Smooth muscle cell (in vitro differentiated cells): ENCODE results near the gene FRMPD4. TPM values are rescaled to one million over a fixed set of nuclear protein-coding genes. Genes with fewer than 3 reads are reported as not detected.

Experiments used
- DNase-seq: peaks from one replicate; lab custom pipeline; 2025; ENCODE audit not compliant: unreplicated experiment; lab: John Stamatoyannopoulos, UW
- H2AFZ ChIP-seq: fragments of 200-600 bp; sonication (generic); 2 replicates; pipeline ENCODE4 v1.6.0; 2016; ENCODE audit warnings: antibody characterized with exemption, low read depth, mild to moderate bottlenecking
- H3F3A ChIP-seq: fragments of 200-600 bp; sonication (generic); 2 replicates; pipeline ENCODE4 v1.6.0; 2017; ENCODE audit warnings: antibody characterized with exemption, low read depth
- H3K27ac ChIP-seq: fragments of 200-600 bp; sonication (generic); 2 replicates; pipeline ENCODE4 v1.5.1; 2016; ENCODE audit warnings: low read depth, mild to moderate bottlenecking
- H3K27me3 ChIP-seq: fragments of 200-600 bp; sonication (generic); 2 replicates; pipeline ENCODE4 v1.6.1; 2016; ENCODE audit warnings: low read depth, mild to moderate bottlenecking
- H3K36me3 ChIP-seq: fragments of 200-600 bp; sonication (generic); 2 replicates; pipeline ENCODE4 v1.5.1; 2016; ENCODE audit warnings: low read depth
- H3K4me1 ChIP-seq: fragments of 200-600 bp; sonication (generic); 2 replicates; pipeline ENCODE4 v1.5.1; 2016; ENCODE audit warnings: low read depth
- H3K4me2 ChIP-seq: fragments of 200-600 bp; sonication (generic); 2 replicates; pipeline ENCODE4 v1.6.0; 2016; ENCODE audit warnings: mild to moderate bottlenecking
- H3K4me3 ChIP-seq: fragments of 200-600 bp; sonication (generic); 2 replicates; pipeline ENCODE4 v1.5.1; 2016; ENCODE audit warnings: mild to moderate bottlenecking
- H3K79me2 ChIP-seq: fragments of 200-600 bp; sonication (generic); 2 replicates; pipeline ENCODE4 v1.6.0; 2016; ENCODE audit warnings: low read depth, mild to moderate bottlenecking
- H3K9ac ChIP-seq: fragments of 200-600 bp; sonication (generic); 2 replicates; pipeline ENCODE4 v1.6.0; 2016; ENCODE audit warnings: low read depth
- H3K9me3 ChIP-seq: fragments of 200-600 bp; sonication (generic); replicated peaks from 2 replicates; pipeline ENCODE4 v1.5.1; 2016; ENCODE audit warnings: low read depth
- H4K20me1 ChIP-seq: fragments of 200-600 bp; sonication (generic); 2 replicates; pipeline ENCODE4 v1.6.0; 2016; ENCODE audit warnings: low read depth
- CTCF ChIP-seq: fragments of 200-600 bp; sonication (generic); IDR thresholded peaks from 2 replicates; pipeline ENCODE4 v1.5.1; 2017; ENCODE audit warnings: borderline replicate concordance, mild to moderate bottlenecking, antibody characterized with exemption; ENCODE audit not compliant: insufficient read depth, poor library complexity, severe bottlenecking
- WGBS: methylation state at CpG from one replicate; pipeline ENCODE4 v1.1.7; 2016; ENCODE audit warnings: low lambda C conversion rate; 5-methylcytosine and 5-hydroxymethylcytosine counted together
- polyA plus RNA-seq: library from polyadenylated mRNA; unstranded; fragments of >200 nt; fragmentation: Nextera tagmentation; extraction: Ambion mirVana; gene quantifications from 2 replicates; pipeline ENCODE4 v1.2.1, GENCODE V29; 2016
- total RNA-seq: library from RNA; depleted of rRNA; stranded (reverse); fragments of >200 nt; gene quantifications from 2 replicates; pipeline ENCODE4 v1.2.3, GENCODE V29; 2014

The FRMPD4 gene
- total and polyA plus RNA-seq, 2 experiments from 2014 or later = 0.13 TPM; not detected in 1

- no peak overlapping the region for H3K9ac ChIP-seq
- H4K20me1 ChIP-seq = no peaks in the 10 kb centered on the region
- no peak overlapping the region for H3K4me2 ChIP-seq
- H3K4me3 ChIP-seq = no peak overlapping the region
- H3K9me3 ChIP-seq = no peaks in the 10 kb centered on the region
- H3K27me3 ChIP-seq = no peaks in the 10 kb centered on the region
- H3K4me1 ChIP-seq = no peaks in the 10 kb centered on the region
- H3F3A ChIP-seq = no peaks in the 10 kb centered on the region
- no peaks in the 10 kb centered on the region for H3K36me3 ChIP-seq
- H3K79me2 ChIP-seq = no peaks in the 10 kb centered on the region
- H2AFZ ChIP-seq = no peak overlapping the region
- no peak overlapping the region for H3K27ac ChIP-seq
- WGBS = 59% methylated on average over 4 of the region's 4 CpGs
- no peak for DNase-seq
- TF ChIP-seq CTCF = no peak
Observed at GRCh38 chrX:12570859-12571501, 432.7 kb downstream of the FRMPD4 start.

GRCh38 chrX:12579311-12579710 is 441.0 kb downstream of the FRMPD4 start:
- no peak overlapping the region for H3K4me3 ChIP-seq
- H2AFZ ChIP-seq = no peak overlapping the region
- H3K9ac ChIP-seq = no peak overlapping the region
- no peaks in the 10 kb centered on the region for H3F3A ChIP-seq
- no peaks in the 10 kb centered on the region for H3K27me3 ChIP-seq
- H4K20me1 ChIP-seq = no peaks in the 10 kb centered on the region
- no peak overlapping the region for H3K27ac ChIP-seq
- no peak overlapping the region for H3K4me2 ChIP-seq
- no peaks in the 10 kb centered on the region for H3K79me2 ChIP-seq
- TF ChIP-seq CTCF = no peak
- 77% methylated on average over 5 of the region's 5 CpGs for WGBS
- no peak for DNase-seq
- H3K4me1 ChIP-seq = no peaks in the 10 kb centered on the region
- H3K36me3 ChIP-seq = no peaks in the 10 kb centered on the region
- H3K9me3 ChIP-seq = no peaks in the 10 kb centered on the region

GRCh38 chrX:12580548-12580947 is 442.3 kb downstream of the FRMPD4 start:
- no peak for TF ChIP-seq CTCF
- H4K20me1 ChIP-seq = no peaks in the 10 kb centered on the region
- H3K79me2 ChIP-seq = no peaks in the 10 kb centered on the region
- no peak overlapping the region for H3K9ac ChIP-seq
- H3F3A ChIP-seq = no peaks in the 10 kb centered on the region
- no peak overlapping the region for H2AFZ ChIP-seq
- H3K4me3 ChIP-seq = no peak overlapping the region
- H3K27ac ChIP-seq = no peak overlapping the region
- H3K4me1 ChIP-seq = no peaks in the 10 kb centered on the region
- DNase-seq = no peak
- 50% methylated on average over 3 of the region's 3 CpGs for WGBS
- H3K4me2 ChIP-seq = no peak overlapping the region
- no peaks in the 10 kb centered on the region for H3K36me3 ChIP-seq
- no peaks in the 10 kb centered on the region for H3K9me3 ChIP-seq
- no peaks in the 10 kb centered on the region for H3K27me3 ChIP-seq

- Histone ChIP-seq H3K4me2 (no peak overlapping the region), H4K20me1 (no peaks in the 10 kb centered on the region), H3K9ac (no peak overlapping the region), H3K79me2 (no peaks in the 10 kb centered on the region), H3K4me1 (no peaks in the 10 kb centered on the region), H3K36me3 (no peaks in the 10 kb centered on the region), H2AFZ (no peak overlapping the region), H3K9me3 (no peaks in the 10 kb centered on the region), H3K27me3 (no peaks in the 10 kb centered on the region), H3K4me3 (no peak overlapping the region), H3F3A (no peaks in the 10 kb centered on the region), H3K27ac (no peak overlapping the region)
- 72% methylated on average over 4 of the region's 4 CpGs for WGBS
- DNase-seq = no peak
- TF ChIP-seq CTCF = no peak
Observed at GRCh38 chrX:12581546-12581945, 443.3 kb downstream of the FRMPD4 start.
